HTERT RPE-1 (cell line): ENCODE results near the gene SPAG16.

Experiments
- in situ Hi-C: fragments of 300-500 bp; cut with MboI; formaldehyde crosslinking; loops from 4 replicates; pipeline ENCODE4 v1.14.3; 2020; ENCODE audit warnings: low sequenced_read_pairs

Gene SPAG16

GRCh38 chr2:214130114-214130513, 845.9 kb downstream of the SPAG16 start:
- in situ Hi-C loops = no loop called here

GRCh38 chr2:214135966-214136365, 851.7 kb downstream of the SPAG16 start:
- in situ Hi-C loops = no loop called here

GRCh38 chr2:214138779-214139178, 854.5 kb downstream of the SPAG16 start:
- in situ Hi-C loops = no loop called here

- in situ Hi-C loops = no loop called here
Measured at GRCh38 chr2:214139630-214140284, 855.5 kb downstream of the SPAG16 start.

GRCh38 chr2:214156971-214157370, 872.7 kb downstream of the SPAG16 start:
- in situ Hi-C loops = no loop called here

- in situ Hi-C loops = no loop called here
Measured at GRCh38 chr2:214158851-214159250, 874.6 kb downstream of the SPAG16 start.

GRCh38 chr2:214169281-214169680, 885.0 kb downstream of the SPAG16 start:
- in situ Hi-C loops = no loop called here

GRCh38 chr2:214169736-214170135, 885.5 kb downstream of the SPAG16 start:
- in situ Hi-C loops = no loop called here

- in situ Hi-C loops = no loop called here
Measured at GRCh38 chr2:214174563-214174962, 890.3 kb downstream of the SPAG16 start.

- in situ Hi-C loops = no loop called here
Measured at GRCh38 chr2:214180071-214180470, 895.8 kb downstream of the SPAG16 start.

- in situ Hi-C loops = no loop called here
Measured at GRCh38 chr2:214180686-214181085, 896.4 kb downstream of the SPAG16 start.

- in situ Hi-C loops = no loop called here
Measured at GRCh38 chr2:214184461-214184860, 900.2 kb downstream of the SPAG16 start.

- in situ Hi-C loops = no loop called here
Measured at GRCh38 chr2:214185546-214185945, 901.3 kb downstream of the SPAG16 start.

GRCh38 chr2:214192711-214193110, 908.4 kb downstream of the SPAG16 start:
- in situ Hi-C loops = no loop called here

- in situ Hi-C loops = no loop called here
Measured at GRCh38 chr2:214193943-214194342, 909.7 kb downstream of the SPAG16 start.

- in situ Hi-C loops = no loop called here
Measured at GRCh38 chr2:214196260-214196659, 912.0 kb downstream of the SPAG16 start.

- in situ Hi-C loops = no loop called here
Measured at GRCh38 chr2:214201892-214202291, 917.6 kb downstream of the SPAG16 start.

GRCh38 chr2:214203214-214203613, 919.0 kb downstream of the SPAG16 start:
- in situ Hi-C loops = no loop called here

GRCh38 chr2:214203744-214204289, 919.6 kb downstream of the SPAG16 start:
- in situ Hi-C loops = no loop called here

- in situ Hi-C loops = no loop called here
Measured at GRCh38 chr2:214215107-214215506, 930.8 kb downstream of the SPAG16 start.

GRCh38 chr2:214217136-214217535, 932.9 kb downstream of the SPAG16 start:
- in situ Hi-C loops = no loop called here

- in situ Hi-C loops = no loop called here
Measured at GRCh38 chr2:214217599-214217998, 933.3 kb downstream of the SPAG16 start.

GRCh38 chr2:214220251-214220650, 936.0 kb downstream of the SPAG16 start:
- in situ Hi-C loops = no loop called here
